Smooth muscle cell (in vitro differentiated cells): Measurements from ENCODE around the gene PPDPF. TPM values are rescaled to one million over a fixed set of nuclear protein-coding genes. Genes with fewer than 3 reads are reported as not detected.

Experiments used
- DNase-seq: peaks from one replicate; lab custom pipeline; 2025; ENCODE audit not compliant: unreplicated experiment; lab: John Stamatoyannopoulos, UW
- H2AFZ ChIP-seq: fragments of 200-600 bp; sonication (generic); 2 replicates; pipeline ENCODE4 v1.6.0; 2016; ENCODE audit warnings: antibody characterized with exemption, low read depth, mild to moderate bottlenecking
- H3F3A ChIP-seq: fragments of 200-600 bp; sonication (generic); 2 replicates; pipeline ENCODE4 v1.6.0; 2017; ENCODE audit warnings: antibody characterized with exemption, low read depth
- H3K27ac ChIP-seq: fragments of 200-600 bp; sonication (generic); 2 replicates; pipeline ENCODE4 v1.5.1; 2016; ENCODE audit warnings: low read depth, mild to moderate bottlenecking
- H3K27me3 ChIP-seq: fragments of 200-600 bp; sonication (generic); 2 replicates; pipeline ENCODE4 v1.6.1; 2016; ENCODE audit warnings: low read depth, mild to moderate bottlenecking
- H3K36me3 ChIP-seq: fragments of 200-600 bp; sonication (generic); 2 replicates; pipeline ENCODE4 v1.5.1; 2016; ENCODE audit warnings: low read depth
- H3K4me1 ChIP-seq: fragments of 200-600 bp; sonication (generic); 2 replicates; pipeline ENCODE4 v1.5.1; 2016; ENCODE audit warnings: low read depth
- H3K4me2 ChIP-seq: fragments of 200-600 bp; sonication (generic); 2 replicates; pipeline ENCODE4 v1.6.0; 2016; ENCODE audit warnings: mild to moderate bottlenecking
- H3K4me3 ChIP-seq: fragments of 200-600 bp; sonication (generic); 2 replicates; pipeline ENCODE4 v1.5.1; 2016; ENCODE audit warnings: mild to moderate bottlenecking
- H3K79me2 ChIP-seq: fragments of 200-600 bp; sonication (generic); 2 replicates; pipeline ENCODE4 v1.6.0; 2016; ENCODE audit warnings: low read depth, mild to moderate bottlenecking
- H3K9ac ChIP-seq: fragments of 200-600 bp; sonication (generic); 2 replicates; pipeline ENCODE4 v1.6.0; 2016; ENCODE audit warnings: low read depth
- H3K9me3 ChIP-seq: fragments of 200-600 bp; sonication (generic); replicated peaks from 2 replicates; pipeline ENCODE4 v1.5.1; 2016; ENCODE audit warnings: low read depth
- H4K20me1 ChIP-seq: fragments of 200-600 bp; sonication (generic); 2 replicates; pipeline ENCODE4 v1.6.0; 2016; ENCODE audit warnings: low read depth
- CTCF ChIP-seq: fragments of 200-600 bp; sonication (generic); IDR thresholded peaks from 2 replicates; pipeline ENCODE4 v1.5.1; 2017; ENCODE audit warnings: borderline replicate concordance, mild to moderate bottlenecking, antibody characterized with exemption; ENCODE audit not compliant: insufficient read depth, poor library complexity, severe bottlenecking
- WGBS: methylation state at CpG from one replicate; pipeline ENCODE4 v1.1.7; 2016; ENCODE audit warnings: low lambda C conversion rate; 5-methylcytosine and 5-hydroxymethylcytosine counted together
- polyA plus RNA-seq: library from polyadenylated mRNA; unstranded; fragments of >200 nt; fragmentation: Nextera tagmentation; extraction: Ambion mirVana; gene quantifications from 2 replicates; pipeline ENCODE4 v1.2.1, GENCODE V29; 2016
- total RNA-seq: library from RNA; depleted of rRNA; stranded (reverse); fragments of >200 nt; gene quantifications from 2 replicates; pipeline ENCODE4 v1.2.3, GENCODE V29; 2014

PPDPF gene
- total and polyA plus RNA-seq, 2 experiments from 2014 or later, result 118 to 365 TPM

GRCh38 chr20:63560856-63561609 lies 40.5 kb downstream of the PPDPF start:
- Histone ChIP-seq H3K4me3 (no peak overlapping the region), H4K20me1 (no peaks in the 10 kb centered on the region), H3K36me3 (no peaks in the 10 kb centered on the region), H3K9me3 (no peaks in the 10 kb centered on the region), H3K79me2 (no peaks in the 10 kb centered on the region), H3K9ac (no peak overlapping the region), H3K4me1 (no peaks in the 10 kb centered on the region), H2AFZ (no peak overlapping the region), H3K4me2 (no peak overlapping the region), H3K27me3 (no peaks in the 10 kb centered on the region), H3F3A (no peaks in the 10 kb centered on the region), H3K27ac (no peak overlapping the region)
- no peak for TF ChIP-seq CTCF
- no peak for DNase-seq
- 95% methylated on average over 23 of the region's 26 CpGs for WGBS

GRCh38 chr20:63561624-63562396 lies 41.2 kb downstream of the PPDPF start:
- no peaks in the 10 kb centered on the region for H3K27me3 ChIP-seq
- DNase-seq, result no peak
- no peak for TF ChIP-seq CTCF
- H3K79me2 ChIP-seq, result no peaks in the 10 kb centered on the region
- no peaks in the 10 kb centered on the region for H3F3A ChIP-seq
- H3K36me3 ChIP-seq, result no peaks in the 10 kb centered on the region
- WGBS, result 96% methylated on average over 34 of the region's 36 CpGs
- H2AFZ ChIP-seq, result no peak overlapping the region
- no peak overlapping the region for H3K4me3 ChIP-seq
- no peak overlapping the region for H3K9ac ChIP-seq
- H3K4me2 ChIP-seq, result no peak overlapping the region
- no peaks in the 10 kb centered on the region for H3K9me3 ChIP-seq
- H3K4me1 ChIP-seq, result no peaks in the 10 kb centered on the region
- H3K27ac ChIP-seq, result no peak overlapping the region
- H4K20me1 ChIP-seq, result no peaks in the 10 kb centered on the region

- no peak overlapping the region for H3K27ac ChIP-seq
- no peak overlapping the region for H2AFZ ChIP-seq
- no peak overlapping the region for H3K9ac ChIP-seq
- no peaks in the 10 kb centered on the region for H4K20me1 ChIP-seq
- DNase-seq, result no peak
- H3F3A ChIP-seq, result no peaks in the 10 kb centered on the region
- H3K4me1 ChIP-seq, result no peaks in the 10 kb centered on the region
- no peaks in the 10 kb centered on the region for H3K36me3 ChIP-seq
- no peak overlapping the region for H3K4me2 ChIP-seq
- no peaks in the 10 kb centered on the region for H3K27me3 ChIP-seq
- H3K79me2 ChIP-seq, result no peaks in the 10 kb centered on the region
- TF ChIP-seq CTCF, result no peak
- 97% methylated on average over 44 of the region's 54 CpGs for WGBS
- H3K9me3 ChIP-seq, result no peaks in the 10 kb centered on the region
- no peak overlapping the region for H3K4me3 ChIP-seq
Observed at GRCh38 chr20:63562461-63563224, 42.1 kb downstream of the PPDPF start.
